Measurements from ENCODE around the gene IRF4. TPM values are rescaled to one million over a fixed set of nuclear protein-coding genes. Genes with fewer than 3 reads are reported as not detected.

Gene IRF4
- total and polyA plus RNA-seq, 2 donors (not counting 3 experiments of a cell fraction or from before 2014, with no cell fraction given): not detected

- dilution Hi-C loops (cut with MboI; ENCODE audit: extremely low pct_ligation_motif_present, low sequenced_read_pairs): no loop called here
- ChIA-PET CTCF (no interaction called here), POLR2A (no interaction called here)
- Histone ChIP-seq H3K27me3 (ENCODE audit: control insufficient read depth in 2 of 2, insufficient read depth in 2 of 2, low read length in 2 of 2) (no peaks in the 10 kb centered on the region), H3K4me1 (ENCODE audit: control insufficient read depth, extremely low read depth, insufficient read depth, low read length) (no peaks in the 10 kb centered on the region), H3K9me3 (replicated peaks; ENCODE audit: control insufficient read depth, insufficient read depth, low read length) (no peaks in the 10 kb centered on the region), H3K27ac (ENCODE audit: insufficient read depth, low read depth, low read length) (no peak overlapping the region), H4K20me1 (replicated peaks; ENCODE audit: control insufficient read depth, extremely low read depth, insufficient read depth, low read length) (no peaks in the 10 kb centered on the region), H2AFZ (ENCODE audit: low read depth, low read length) (no peak overlapping the region), H3K4me3 (replicated peaks in 1 of 3; ENCODE audit: insufficient read depth in 1 of 3, low read depth in 1 of 3, low read length in 3 of 3) (no peak overlapping the region), H3K4me2 (ENCODE audit: insufficient read depth, low read length) (no peak overlapping the region), H3K36me3 (ENCODE audit: control insufficient read depth in 2 of 2, extremely low read depth in 1 of 2, insufficient read depth in 2 of 2, low read length in 2 of 2) (no peaks in the 10 kb centered on the region), H3K9ac (replicated peaks; ENCODE audit: extremely low read depth, insufficient read depth, low read length) (no peak overlapping the region), H3K9me1 (replicated peaks; ENCODE audit: control insufficient read depth, extremely low read depth, insufficient read depth, low read length) (no peaks in the 10 kb centered on the region), H3K79me2 (ENCODE audit: control insufficient read depth, insufficient read depth, low read length) (no peaks in the 10 kb centered on the region)
- FAIRE-seq: no peak
- BruUV-seq (replicated peaks): no TSS peak
- no peak for TF ChIP-seq GATA2 (IDR thresholded peaks at IDR 0.05; ENCODE audit: insufficient read depth, insufficient read length, low read depth, low read length)
- TF ChIP-seq CTCF (IDR thresholded peaks at IDR 0.05; ENCODE audit: extremely low read depth in 1 of 2, insufficient read depth in 1 of 2, low read depth in 1 of 2, low read length in 2 of 2): no peak
- intact Hi-C loops (cut with micrococcal nuclease): no loop called here
- no peak for DNase-seq (ENCODE audit: low read depth, low spot score)
Observed at GRCh38 chr6:452301-453067, 60.9 kb downstream of the IRF4 start.

- BruUV-seq (replicated peaks): no TSS peak
- Histone ChIP-seq H3K9me1 (replicated peaks; ENCODE audit: control insufficient read depth, extremely low read depth, insufficient read depth, low read length) (no peaks in the 10 kb centered on the region), H3K27ac (ENCODE audit: insufficient read depth, low read depth, low read length) (no peak overlapping the region), H4K20me1 (replicated peaks; ENCODE audit: control insufficient read depth, extremely low read depth, insufficient read depth, low read length) (no peaks in the 10 kb centered on the region), H3K79me2 (ENCODE audit: control insufficient read depth, insufficient read depth, low read length) (no peaks in the 10 kb centered on the region), H3K4me2 (ENCODE audit: insufficient read depth, low read length) (no peak overlapping the region), H3K9ac (replicated peaks; ENCODE audit: extremely low read depth, insufficient read depth, low read length) (no peak overlapping the region), H3K36me3 (ENCODE audit: control insufficient read depth in 2 of 2, extremely low read depth in 1 of 2, insufficient read depth in 2 of 2, low read length in 2 of 2) (no peaks in the 10 kb centered on the region), H3K4me3 (replicated peaks in 1 of 3; ENCODE audit: insufficient read depth in 1 of 3, low read depth in 1 of 3, low read length in 3 of 3) (no peak overlapping the region), H3K27me3 (ENCODE audit: control insufficient read depth in 2 of 2, insufficient read depth in 2 of 2, low read length in 2 of 2) (no peaks in the 10 kb centered on the region), H3K4me1 (ENCODE audit: control insufficient read depth, extremely low read depth, insufficient read depth, low read length) (no peaks in the 10 kb centered on the region), H3K9me3 (replicated peaks; ENCODE audit: control insufficient read depth, insufficient read depth, low read length) (no peaks in the 10 kb centered on the region), H2AFZ (ENCODE audit: low read depth, low read length) (no peak overlapping the region)
- ChIA-PET POLR2A (no interaction called here), CTCF (no interaction called here)
- no peak for DNase-seq (ENCODE audit: low read depth, low spot score)
- intact Hi-C loops (cut with micrococcal nuclease): no loop called here
- no peak for FAIRE-seq
- no peak for TF ChIP-seq POLR2AphosphoS5 (IDR thresholded peaks at IDR 0.05; ENCODE audit: insufficient read depth, low read depth, low read length)
- no peak for TF ChIP-seq GATA2 (IDR thresholded peaks at IDR 0.05; ENCODE audit: insufficient read depth, insufficient read length, low read depth, low read length)
- TF ChIP-seq MYC (IDR thresholded peaks at IDR 0.05; ENCODE audit: low read depth, low read length): no peak
- no peak for TF ChIP-seq JUN (IDR thresholded peaks at IDR 0.05; ENCODE audit: borderline replicate concordance, insufficient read depth, insufficient read length, low read depth)
- TF ChIP-seq POLR2A (IDR thresholded peaks at IDR 0.05; ENCODE audit: low read depth, low read length): no peak
- no peak for TF ChIP-seq MAX (IDR thresholded peaks at IDR 0.05; ENCODE audit: insufficient read depth, insufficient read length)
- no peak for TF ChIP-seq FOS (IDR thresholded peaks at IDR 0.05; ENCODE audit: borderline replicate concordance, insufficient read depth, low read length)
- TF ChIP-seq CTCF (IDR thresholded peaks at IDR 0.05; ENCODE audit: extremely low read depth in 1 of 2, insufficient read depth in 1 of 2, low read depth in 1 of 2, low read length in 2 of 2): no peak
- dilution Hi-C loops (cut with MboI; ENCODE audit: extremely low pct_ligation_motif_present, low sequenced_read_pairs): no loop called here
Observed at GRCh38 chr6:453152-453551, 61.6 kb downstream of the IRF4 start.
